IMR-90 (cell line): Measurements from ENCODE around the gene MAML3. TPM values are rescaled to one million over a fixed set of nuclear protein-coding genes. Genes with fewer than 3 reads are reported as not detected.
A peak's percentile ranks its signal among the peaks of the same experiment; 100 is the strongest.

ENCODE experiments used
- ATAC-seq: fragments of 200-7000 bp; cut with Tn5 transposase; 2 replicates; pipeline ENCODE4 v1.9.1; 2020; ENCODE audit warnings: low read depth, mild to moderate bottlenecking, moderate library complexity
- BruUV-seq: library from RNA; stranded (reverse); fragments of 400-500 nt; replicated peaks from 2 replicates; lab custom pipeline; 2021; lab: Mats Ljungman, UMichigan
- CTCF ChIA-PET: fragments of 300-600 bp; formaldehyde crosslinking; extraction: SDS; loops from one replicate; lab custom pipeline; 2021; ENCODE audit warnings: antibody characterized with exemption; lab: Yijun Ruan, JAX
- POLR2A ChIA-PET: fragments of 300-600 bp; sonication (Branson Sonifier 250); formaldehyde crosslinking; loops from one replicate; lab custom pipeline; 2022; ENCODE audit warnings: antibody characterized with exemption; ENCODE audit not compliant: unreplicated experiment; lab: Charles Lee
- DNase-seq: peaks from one replicate; pipeline ENCODE4 v3.0.0; 2013
- H2AFZ ChIP-seq: replicated peaks from 2 replicates; pipeline ENCODE3; 2013; ENCODE audit warnings: low read length, mild to moderate bottlenecking; ENCODE audit not compliant: poor library complexity
- H2AK5ac ChIP-seq: 2 replicates; pipeline ENCODE4 v1.6.1; 2013; ENCODE audit warnings: low read depth, low read length, inconsistent platforms
- H2AK9ac ChIP-seq: replicated peaks from 2 replicates; pipeline ENCODE3; 2013; ENCODE audit warnings: mild to moderate bottlenecking, low read depth, low read length, moderate library complexity; ENCODE audit not compliant: poor library complexity
- H2BK120ac ChIP-seq: 2 replicates; pipeline ENCODE4 v1.6.1; 2013; ENCODE audit warnings: low read depth, low read length, inconsistent platforms
- H2BK15ac ChIP-seq: 3 replicates; pipeline ENCODE4 v1.6.1; 2013; ENCODE audit warnings: low read depth, low read length, inconsistent platforms
- H2BK20ac ChIP-seq: 2 replicates; pipeline ENCODE4 v1.6.1; 2013; ENCODE audit warnings: low read depth, mild to moderate bottlenecking, inconsistent platforms, low read length, moderate library complexity
- H2BK5ac ChIP-seq: 2 replicates; pipeline ENCODE4 v1.6.1; 2013; ENCODE audit warnings: mild to moderate bottlenecking, low read depth, low read length, inconsistent platforms; ENCODE audit not compliant: poor library complexity, severe bottlenecking
- H3K14ac ChIP-seq: replicated peaks from 2 replicates; pipeline ENCODE4 v1.6.1; 2013; ENCODE audit warnings: low read depth, low read length, inconsistent platforms
- H3K18ac ChIP-seq: 2 replicates; pipeline ENCODE4 v1.6.1; 2013; ENCODE audit warnings: low read depth, low read length, control low read depth
- H3K23ac ChIP-seq: 2 replicates; pipeline ENCODE4 v1.6.1; 2013; ENCODE audit warnings: low read depth, low read length, inconsistent platforms
- H3K27ac ChIP-seq: 2 replicates; pipeline ENCODE4 v1.5.1; 2013; ENCODE audit warnings: mild to moderate bottlenecking, control low read depth, low read length; ENCODE audit not compliant: insufficient read depth
- H3K27me3 ChIP-seq: 2 replicates; pipeline ENCODE4 v1.6.1; 2013; ENCODE audit warnings: low read length; ENCODE audit not compliant: control insufficient read depth, insufficient read depth
- H3K36me3 ChIP-seq: 2 replicates; pipeline ENCODE4 v1.6.1; 2013; ENCODE audit warnings: low read length, mixed read lengths; ENCODE audit not compliant: control insufficient read depth, insufficient read depth
- H3K4ac ChIP-seq: 2 replicates; pipeline ENCODE4 v1.6.1; 2013; ENCODE audit warnings: low read depth, low read length, inconsistent platforms
- H3K4me1 ChIP-seq: 2 replicates; pipeline ENCODE4 v1.6.1; 2013; ENCODE audit warnings: low read length, mixed read lengths; ENCODE audit not compliant: control insufficient read depth, insufficient read depth
- H3K4me2 ChIP-seq: 2 replicates; pipeline ENCODE4 v1.6.1; 2013; ENCODE audit warnings: low read depth, mild to moderate bottlenecking, control low read depth, low read length, moderate library complexity
- H3K4me3 ChIP-seq: 2 replicates; pipeline ENCODE4 v1.5.1; 2013; ENCODE audit warnings: low read depth, mild to moderate bottlenecking, control low read depth, low read length, moderate library complexity; ENCODE audit not compliant: insufficient read depth
- H3K56ac ChIP-seq: 2 replicates; pipeline ENCODE4 v1.6.1; 2013; ENCODE audit warnings: low read length, inconsistent platforms; ENCODE audit not compliant: insufficient read depth; ENCODE audit errors: extremely low read depth
- H3K79me1 ChIP-seq, 2 experiments: 2 replicates each; pipeline ENCODE4 v1.6.1; 2013; ENCODE audit warnings: low read length in 2 of 2, inconsistent platforms in 1 of 2, low read depth in 1 of 2
- H3K9ac ChIP-seq: 2 replicates; pipeline ENCODE4 v1.6.1; 2013; ENCODE audit warnings: low read depth, low read length, control low read depth
- H3K9me1 ChIP-seq: 2 replicates; pipeline ENCODE4 v1.6.1; 2013; ENCODE audit warnings: low read length, inconsistent platforms; ENCODE audit not compliant: insufficient read depth
- H3K9me3 ChIP-seq: 2 replicates; pipeline ENCODE4 v1.6.1; 2013; ENCODE audit warnings: low read length; ENCODE audit not compliant: control insufficient read depth, insufficient read depth
- H4K20me1 ChIP-seq: 2 replicates; pipeline ENCODE4 v1.6.1; 2013; ENCODE audit warnings: low read length, inconsistent platforms; ENCODE audit not compliant: insufficient read depth
- H4K5ac ChIP-seq: 2 replicates; pipeline ENCODE4 v1.6.1; 2013; ENCODE audit warnings: mild to moderate bottlenecking, low read depth, low read length, control low read depth
- H4K8ac ChIP-seq, 2 experiments: 2 replicates each; pipeline ENCODE4 v1.6.1; 2013; ENCODE audit warnings: low read depth in 2 of 2, low read length in 2 of 2, control low read depth in 1 of 2, inconsistent platforms in 1 of 2
- H4K91ac ChIP-seq: 2 replicates; pipeline ENCODE4 v1.6.1; 2013; ENCODE audit warnings: low read depth, low read length, inconsistent platforms; ENCODE audit not compliant: insufficient read depth
- BHLHE40 ChIP-seq: fragments of 150-350 bp; IDR thresholded peaks from 2 replicates; pipeline ENCODE4 v1.6.1; 2016; ENCODE audit warnings: mild to moderate bottlenecking, low read depth, low read length
- CHD1 ChIP-seq: IDR thresholded peaks from 2 replicates; pipeline ENCODE4 v1.6.1; 2012; ENCODE audit warnings: low read depth, low read length, improper control_type of control experiment
- FOS ChIP-seq: fragments of 150-350 bp; IDR thresholded peaks from 2 replicates; pipeline ENCODE4 v1.6.1; 2016; ENCODE audit warnings: low read depth, low read length
- MAFK ChIP-seq: IDR thresholded peaks from 2 replicates; pipeline ENCODE4 v1.6.1; 2012; ENCODE audit warnings: low read depth, low read length, improper control_type of control experiment
- MAZ ChIP-seq: IDR thresholded peaks from 2 replicates; pipeline ENCODE4 v1.6.1; 2012; ENCODE audit warnings: low read depth, mild to moderate bottlenecking, low read length, improper control_type of control experiment, moderate library complexity, borderline replicate concordance
- MXI1 ChIP-seq: IDR thresholded peaks from 2 replicates; pipeline ENCODE4 v1.6.1; 2012; ENCODE audit warnings: low read depth, mild to moderate bottlenecking, low read length, moderate library complexity, borderline replicate concordance
- NFE2L2 ChIP-seq: fragments of 150-350 bp; IDR thresholded peaks from 2 replicates; pipeline ENCODE4 v1.6.1; 2016; ENCODE audit warnings: low read depth, mild to moderate bottlenecking, low read length
- RCOR1 ChIP-seq: IDR thresholded peaks from 2 replicates; pipeline ENCODE4 v1.6.1; 2012; ENCODE audit warnings: mild to moderate bottlenecking, low read length, improper control_type of control experiment; ENCODE audit not compliant: insufficient replicate concordance
- SMC3 ChIP-seq: fragments of 150-350 bp; IDR thresholded peaks from 2 replicates; pipeline ENCODE4 v1.6.1; 2016; ENCODE audit warnings: low read depth, mild to moderate bottlenecking, antibody characterized with exemption, low read length, moderate library complexity
- WGBS, 2 experiments: methylation state at CpG; one replicate each; pipeline versions ENCODE4 v1.1.5 to v1.1.7; 2013; ENCODE audit warnings: missing lambda C conversion rate in 2 of 2; ENCODE audit not compliant: insufficient read length in 1 of 2; ENCODE audit errors: extremely low coverage in 2 of 2; 5-methylcytosine and 5-hydroxymethylcytosine counted together
- dilution Hi-C: fragments of 300-500 bp; cut with HindIII; formaldehyde crosslinking; loops from one replicate; pipeline ENCODE4 v1.14.3; 2018; ENCODE audit warnings: low sequenced_read_pairs; ENCODE audit not compliant: unreplicated experiment
- in situ Hi-C: fragments of 300-500 bp; cut with MboI; formaldehyde crosslinking; loops from 3 replicates; pipeline ENCODE4 v1.14.3; 2019; ENCODE audit warnings: low sequenced_read_pairs, inconsistent platforms, mixed read lengths
- intact Hi-C: fragments of 100-400 bp; cut with micrococcal nuclease; formaldehyde crosslinking; loops from 2 replicates; pipeline ENCODE4 v1.10.0; 2022
- polyA plus RNA-seq, 3 experiments: library from polyadenylated mRNA; depleted of rRNA; stranded (reverse); fragments of >200 nt; gene quantifications; 2 replicates each; pipeline ENCODE4 v1.2.3, GENCODE V29; 2012; ENCODE audit warnings: low replicate concordance in 1 of 3
- total RNA-seq: library from RNA; depleted of rRNA; stranded (reverse); fragments of >200 nt; gene quantifications from 2 replicates; pipeline ENCODE4 v1.2.3, GENCODE V29; 2012
- TF ChIP-seq, protein P1 (sequence below): conservative IDR thresholded peaks from 2 replicates; pipeline ENCODE4 v1.5.1; 2012; ENCODE audit warnings: mild to moderate bottlenecking, low read depth, low read length, improper control_type of control experiment
- TF ChIP-seq, protein P2 (sequence below): fragments of 150-350 bp; IDR thresholded peaks from 2 replicates; pipeline ENCODE4 v1.6.1; 2016; ENCODE audit warnings: low read depth, mild to moderate bottlenecking, low read length, moderate library complexity, borderline replicate concordance

MAML3 gene
- total and polyA plus RNA-seq, 2 of the 4 experiments (the other 2 are of a cell fraction): 0.90 to 1.7 TPM

DNA sequence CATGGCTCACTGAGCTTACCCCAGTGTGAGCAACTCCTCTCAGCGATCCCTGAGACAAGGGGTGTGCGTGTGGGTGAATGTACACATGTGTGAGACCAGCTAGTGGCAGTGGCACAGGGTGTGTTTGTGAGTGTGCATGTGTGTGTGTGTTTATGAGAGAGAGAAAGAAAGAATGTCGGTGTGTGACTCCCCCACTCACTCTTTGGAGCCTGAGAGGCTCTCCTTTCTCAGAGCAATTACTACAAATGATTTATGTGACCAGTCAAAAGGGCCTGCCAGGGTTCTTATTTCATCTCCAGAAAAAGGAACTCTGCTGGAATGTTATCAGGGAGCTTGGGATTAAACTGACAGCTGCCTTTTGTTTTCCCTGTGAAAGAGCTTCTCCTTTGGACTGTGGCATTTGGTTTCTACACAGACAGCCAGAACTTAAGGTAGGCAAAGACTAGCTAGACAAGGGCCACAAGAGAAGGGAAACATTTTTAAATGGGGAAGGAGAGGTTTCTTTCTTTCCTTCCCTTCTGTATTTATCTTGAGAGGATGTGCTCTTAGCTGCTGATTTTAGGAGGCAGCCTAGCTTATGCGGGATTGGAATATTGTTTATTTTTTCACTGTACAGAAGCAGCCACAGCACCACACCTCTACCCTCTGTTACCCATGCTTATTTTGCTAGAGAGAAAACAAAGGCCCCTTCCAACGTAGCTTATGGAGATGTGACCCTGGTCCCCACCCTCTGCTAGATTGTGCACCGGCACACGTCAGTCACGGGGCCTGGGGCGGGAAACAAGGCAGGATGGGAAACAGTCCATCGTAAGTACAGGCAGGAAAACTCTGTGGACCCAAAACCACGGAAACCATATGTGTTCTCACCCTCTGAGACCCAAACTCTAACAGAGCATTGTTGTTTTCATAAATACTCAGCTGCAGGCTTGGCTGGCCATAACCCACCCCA is 344.9 kb downstream of the MAML3 start (continued):
- no peak for TF ChIP-seq MAZ
- TF ChIP-seq RCOR1: no peak
- TF ChIP-seq SMC3: no peak

DNA sequence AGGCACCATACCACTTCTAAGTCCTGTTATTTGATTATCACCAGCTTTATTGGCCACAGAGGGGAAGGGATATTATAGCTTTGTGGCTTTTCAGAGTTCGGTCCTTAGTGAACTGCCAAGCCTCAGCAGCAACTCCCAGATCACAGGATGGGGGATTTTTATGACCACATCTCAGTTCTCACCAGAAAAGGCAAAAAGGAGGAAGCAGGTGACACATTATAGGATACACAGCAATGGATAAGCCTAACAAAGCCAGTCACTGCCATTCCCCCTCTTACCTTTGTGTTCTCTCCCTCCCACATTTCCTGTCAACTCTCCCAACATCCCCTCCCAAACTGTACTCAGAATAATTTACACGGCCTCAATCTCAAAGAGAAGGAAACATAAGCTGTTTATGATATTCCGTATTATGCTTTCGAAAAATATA is 345.6 kb downstream of the MAML3 start:
- no peak overlapping the region for H2BK5ac ChIP-seq
- no peaks in the 10 kb centered on the region for H3K36me3 ChIP-seq
- no peak overlapping the region for H2AK9ac ChIP-seq
- no peak overlapping the region for H3K9ac ChIP-seq
- no peak overlapping the region for H4K8ac ChIP-seq
- H3K4me3 ChIP-seq: no peak overlapping the region
- peaks cover 15% of the 10 kb centered on the region for H3K9me1 ChIP-seq
- H2BK20ac ChIP-seq: 0 out of 2 replicates have a peak overlapping the region, but pooled peaks have one; percentile 18
- peak overlapping the region; percentile 63; the same call in 1 of the 2 replicates for H2AK5ac ChIP-seq
- no TSS peak for BruUV-seq
- H3K4me2 ChIP-seq: peak overlapping the region; percentile 53; the same call in 1 of the 2 replicates
- no peak overlapping the region for H4K91ac ChIP-seq
- H2AFZ ChIP-seq: peak overlapping the region; percentile 76
- no peak overlapping the region for H3K56ac ChIP-seq
- H3K27me3 ChIP-seq: no peaks in the 10 kb centered on the region
- in situ Hi-C loops (no loop called here), intact Hi-C loops (no loop called here), dilution Hi-C loops (no loop called here)
- H3K79me1 ChIP-seq: peaks cover 0 to 7% of the 10 kb centered on the region in 2 experiments; a peak in 1 of 4 replicates
- ChIA-PET CTCF (interaction anchor here (1.6 kb wide), 1 partner anchor 14 kb away, joined by 3 read pairs; no protein-coding TSS in a partner anchor), POLR2A (no interaction called here)
- peak overlapping the region; percentile 19; the same call in 1 of the 2 replicates for H2BK120ac ChIP-seq
- H3K23ac ChIP-seq: peak overlapping the region; percentile 16; the same call in 1 of the 2 replicates
- H3K18ac ChIP-seq: peak overlapping the region; percentile 71; the same call in 1 of the 2 replicates
- ATAC-seq (no peak), DNase-seq (no peak)
- TF ChIP-seq NFE2L2 (no peak), MAZ (no peak), MXI1 (no peak), BHLHE40 (no peak), FOS (no peak), MAFK (no peak), RCOR1 (no peak), CHD1 (no peak), SMC3 (no peak)
- TF ChIP-seq, protein P1, sequence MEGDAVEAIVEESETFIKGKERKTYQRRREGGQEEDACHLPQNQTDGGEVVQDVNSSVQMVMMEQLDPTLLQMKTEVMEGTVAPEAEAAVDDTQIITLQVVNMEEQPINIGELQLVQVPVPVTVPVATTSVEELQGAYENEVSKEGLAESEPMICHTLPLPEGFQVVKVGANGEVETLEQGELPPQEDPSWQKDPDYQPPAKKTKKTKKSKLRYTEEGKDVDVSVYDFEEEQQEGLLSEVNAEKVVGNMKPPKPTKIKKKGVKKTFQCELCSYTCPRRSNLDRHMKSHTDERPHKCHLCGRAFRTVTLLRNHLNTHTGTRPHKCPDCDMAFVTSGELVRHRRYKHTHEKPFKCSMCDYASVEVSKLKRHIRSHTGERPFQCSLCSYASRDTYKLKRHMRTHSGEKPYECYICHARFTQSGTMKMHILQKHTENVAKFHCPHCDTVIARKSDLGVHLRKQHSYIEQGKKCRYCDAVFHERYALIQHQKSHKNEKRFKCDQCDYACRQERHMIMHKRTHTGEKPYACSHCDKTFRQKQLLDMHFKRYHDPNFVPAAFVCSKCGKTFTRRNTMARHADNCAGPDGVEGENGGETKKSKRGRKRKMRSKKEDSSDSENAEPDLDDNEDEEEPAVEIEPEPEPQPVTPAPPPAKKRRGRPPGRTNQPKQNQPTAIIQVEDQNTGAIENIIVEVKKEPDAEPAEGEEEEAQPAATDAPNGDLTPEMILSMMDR: no peak
- TF ChIP-seq, protein P2, sequence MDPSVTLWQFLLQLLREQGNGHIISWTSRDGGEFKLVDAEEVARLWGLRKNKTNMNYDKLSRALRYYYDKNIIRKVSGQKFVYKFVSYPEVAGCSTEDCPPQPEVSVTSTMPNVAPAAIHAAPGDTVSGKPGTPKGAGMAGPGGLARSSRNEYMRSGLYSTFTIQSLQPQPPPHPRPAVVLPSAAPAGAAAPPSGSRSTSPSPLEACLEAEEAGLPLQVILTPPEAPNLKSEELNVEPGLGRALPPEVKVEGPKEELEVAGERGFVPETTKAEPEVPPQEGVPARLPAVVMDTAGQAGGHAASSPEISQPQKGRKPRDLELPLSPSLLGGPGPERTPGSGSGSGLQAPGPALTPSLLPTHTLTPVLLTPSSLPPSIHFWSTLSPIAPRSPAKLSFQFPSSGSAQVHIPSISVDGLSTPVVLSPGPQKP: no peak
- no CpG with 5 or more reads among the region's 4 CpGs for WGBS, 2 experiments
- peaks cover 10% of the 10 kb centered on the region for H3K4me1 ChIP-seq
- H2BK15ac ChIP-seq: no peak overlapping the region
- H3K14ac ChIP-seq: peak overlapping the region; percentile 22
- no peaks in the 10 kb centered on the region for H4K20me1 ChIP-seq
- H4K5ac ChIP-seq: no peak overlapping the region
- H3K9me3 ChIP-seq: peaks cover 3% of the 10 kb centered on the region
- peak overlapping the region; percentile 46 for H3K4ac ChIP-seq
- H3K27ac ChIP-seq: no peak overlapping the region
